OCI-LY3 (cell line): ENCODE results near the gene SPAG7.

Source experiments
- H2AFZ ChIP-seq: fragments of 200-600, 300-600 bp; shearing (Covaris generic); 2 replicates; pipeline ENCODE4 v1.6.0; 2014; ENCODE audit warnings: antibody characterized with exemption, low read depth, low read length
- H3K27ac ChIP-seq: fragments of 200-600, 300-600 bp; sonication (generic); 2 replicates; pipeline ENCODE4 v1.5.1; 2014; ENCODE audit warnings: mild to moderate bottlenecking, low read length, moderate library complexity, mixed read lengths
- H3K27me3 ChIP-seq: fragments of 200-600, 300-600 bp; sonication (generic); 2 replicates; pipeline ENCODE4 v1.6.1; 2014; ENCODE audit warnings: low read depth, low read length, mixed read lengths
- H3K36me3 ChIP-seq: fragments of 200-600, 300-600 bp; sonication (generic); replicated peaks from 2 replicates; pipeline ENCODE3; 2014; ENCODE audit warnings: low read depth, low read length, mixed read lengths
- H3K4me1 ChIP-seq: fragments of 300-600, 200-600 bp; sonication (generic); 2 replicates; pipeline ENCODE4 v1.6.1; 2014; ENCODE audit warnings: low read length, mixed read lengths
- H3K4me2 ChIP-seq: fragments of 200-600, 300-600 bp; sonication (generic); 2 replicates; pipeline ENCODE4 v1.6.1; 2014; ENCODE audit warnings: low read length, mixed read lengths
- H3K4me3 ChIP-seq: fragments of 300-600, 200-600 bp; sonication (generic); 2 replicates; pipeline ENCODE4 v1.5.1; 2014; ENCODE audit warnings: antibody characterized with exemption, mild to moderate bottlenecking, low read length, moderate library complexity
- H3K79me2 ChIP-seq: fragments of 300-600, 200-600 bp; shearing (Covaris generic); 2 replicates; pipeline ENCODE4 v1.6.1; 2014; ENCODE audit warnings: mild to moderate bottlenecking, low read length, mixed read lengths
- H3K9ac ChIP-seq: fragments of 300-600, 200-600 bp; shearing (Covaris generic); 2 replicates; pipeline ENCODE4 v1.6.0; 2014; ENCODE audit warnings: mild to moderate bottlenecking, low read length, moderate library complexity
- H3K9me3 ChIP-seq: fragments of 200-600, 300-600 bp; shearing (Covaris generic); 2 replicates; pipeline ENCODE4 v1.6.1; 2014; ENCODE audit warnings: low read length, mixed read lengths; ENCODE audit not compliant: insufficient read depth
- H4K20me1 ChIP-seq: fragments of 200-600, 300-600 bp; sonication (generic); 2 replicates; pipeline ENCODE4 v1.6.1; 2016; ENCODE audit warnings: low read length, mixed read lengths; ENCODE audit not compliant: insufficient read depth
- CTCF ChIP-seq: fragments of 200-600, 300-600 bp; sonication (generic); IDR thresholded peaks from 2 replicates; pipeline ENCODE4 v1.5.1; 2014; ENCODE audit warnings: antibody characterized with exemption, low read length, low read depth
- EZH2phosphoT487 ChIP-seq: fragments of 200-600 bp; shearing (Covaris generic); IDR thresholded peaks from 2 replicates; pipeline ENCODE4 v1.6.1; 2018; ENCODE audit warnings: antibody characterized with exemption, mixed run types, low read depth

Gene SPAG7

GRCh38 chr17:4939546-4939795 is 28.1 kb downstream of the SPAG7 start:
- Histone ChIP-seq H3K4me2 (peak overlapping the region; percentile 99), H3K9ac (peak overlapping the region; percentile 97), H3K4me1 (peaks cover 23% of the 10 kb centered on the region), H3K4me3 (peak overlapping the region; percentile 98), H3K36me3 (peaks cover 32% of the 10 kb centered on the region), H3K27ac (peak overlapping the region; percentile 90), H3K27me3 (no peaks in the 10 kb centered on the region), H4K20me1 (peaks cover 7% of the 10 kb centered on the region), H3K79me2 (peaks cover 58% of the 10 kb centered on the region), H2AFZ (no peak overlapping the region), H3K9me3 (no peaks in the 10 kb centered on the region)
- no peak for TF ChIP-seq CTCF
- TF ChIP-seq EZH2phosphoT487, result no peak

GRCh38 chr17:4938688-4939545 is 28.7 kb downstream of the SPAG7 start:
- Histone ChIP-seq H3K9me3 (no peaks in the 10 kb centered on the region), H3K4me1 (peaks cover 17% of the 10 kb centered on the region), H3K4me3 (peak overlapping the region; percentile 98), H3K79me2 (peaks cover 53% of the 10 kb centered on the region), H3K36me3 (peaks cover 29% of the 10 kb centered on the region), H4K20me1 (peaks cover 3% of the 10 kb centered on the region; the same call in 1 of the 2 replicates), H3K27me3 (no peaks in the 10 kb centered on the region), H3K4me2 (peak overlapping the region; percentile 99), H3K9ac (peak overlapping the region; percentile 97), H2AFZ (no peak overlapping the region), H3K27ac (peak overlapping the region; percentile 90)
- TF ChIP-seq EZH2phosphoT487 (no peak), CTCF (no peak)

GRCh38 chr17:4938069-4938491 is 29.5 kb downstream of the SPAG7 start:
- Histone ChIP-seq H3K79me2 (peaks cover 44% of the 10 kb centered on the region), H3K4me3 (no peak overlapping the region), H2AFZ (no peak overlapping the region), H3K36me3 (peaks cover 24% of the 10 kb centered on the region), H3K27ac (no peak overlapping the region), H3K9me3 (no peaks in the 10 kb centered on the region), H3K4me2 (no peak overlapping the region), H4K20me1 (no peaks in the 10 kb centered on the region), H3K9ac (no peak overlapping the region), H3K4me1 (peaks cover 16% of the 10 kb centered on the region), H3K27me3 (no peaks in the 10 kb centered on the region)
- no peak for TF ChIP-seq EZH2phosphoT487
- no peak for TF ChIP-seq CTCF

- H4K20me1 ChIP-seq, result no peaks in the 10 kb centered on the region
- H2AFZ ChIP-seq, result no peak overlapping the region
- no peak overlapping the region for H3K4me2 ChIP-seq
- H3K27me3 ChIP-seq, result no peaks in the 10 kb centered on the region
- H3K36me3 ChIP-seq, result peaks cover 19% of the 10 kb centered on the region
- TF ChIP-seq CTCF (no peak), EZH2phosphoT487 (no peak)
- H3K4me3 ChIP-seq, result no peak overlapping the region
- H3K27ac ChIP-seq, result no peak overlapping the region
- H3K9ac ChIP-seq, result no peak overlapping the region
- H3K4me1 ChIP-seq, result peaks cover 16% of the 10 kb centered on the region
- no peaks in the 10 kb centered on the region for H3K9me3 ChIP-seq
- peaks cover 39% of the 10 kb centered on the region for H3K79me2 ChIP-seq
These were observed 30.1 kb downstream of the SPAG7 start for GRCh38 chr17:4937553-4937952.
